Activated CD8-positive, alpha-beta memory T cell treated with anti-CD3 and anti-CD28 coated beads, Interleukin-2, amount 50 U/mL, for 1 hour (primary cell): ENCODE data around the gene TIE1.

Experiments
- DNase-seq: peaks from one replicate; pipeline ENCODE4 v3.0.0-alpha.2; 2020; ENCODE audit errors: extremely low read depth

TIE1 gene

DNA sequence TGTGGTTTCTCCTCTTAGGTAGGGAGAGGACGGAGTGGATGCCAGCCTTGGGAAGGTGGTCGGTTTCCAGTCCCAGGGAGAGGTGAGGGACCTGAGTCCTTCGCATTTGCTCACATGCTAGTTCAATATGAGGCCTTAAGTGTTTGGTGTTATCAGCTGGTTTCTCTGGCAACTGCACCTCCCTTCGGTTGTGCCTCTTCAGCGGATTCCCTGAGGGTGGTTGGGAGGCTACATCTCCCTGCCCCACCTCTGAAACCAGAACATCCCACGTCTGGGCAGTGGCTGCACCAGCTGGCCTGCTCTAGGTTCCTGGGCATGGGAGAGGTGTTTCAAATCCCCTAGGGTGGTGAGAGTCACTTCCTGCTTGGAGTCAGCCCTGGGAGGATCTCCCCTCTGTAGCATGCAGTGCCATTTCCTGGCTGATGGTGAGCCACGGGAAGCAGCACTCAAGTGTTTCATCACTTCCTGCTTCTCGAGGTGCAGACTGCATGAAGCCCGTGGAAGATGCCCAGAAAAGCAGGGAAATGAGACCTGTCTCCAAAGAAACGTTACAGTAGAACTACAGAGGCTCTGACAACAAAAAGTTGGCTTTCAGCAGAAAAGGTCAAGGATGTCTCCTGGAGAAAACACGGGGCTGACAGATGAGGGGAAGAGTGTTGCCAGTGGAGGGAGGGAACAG, 26.5 kb upstream of the TIE1 start:
- DNase-seq = no peak

DNA sequence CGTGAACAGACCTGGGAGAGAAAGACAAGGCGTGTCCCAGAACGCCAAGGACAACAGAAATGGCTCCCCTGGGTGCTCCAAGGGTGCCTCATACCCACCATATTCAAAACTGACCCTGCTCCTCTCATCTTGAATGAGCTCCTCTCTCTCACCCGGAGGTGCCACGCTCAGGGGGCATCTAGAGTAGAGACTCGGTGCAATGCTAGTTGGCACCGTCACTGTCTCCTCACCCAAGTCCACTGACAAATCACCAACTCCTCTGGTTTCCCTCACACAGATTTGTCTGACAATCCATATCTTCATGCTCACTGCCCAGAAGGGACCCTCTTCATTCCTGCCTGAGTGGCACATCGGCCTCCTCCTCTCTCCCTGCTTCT, 26.0 kb upstream of the TIE1 start:
- no peak for DNase-seq

DNA sequence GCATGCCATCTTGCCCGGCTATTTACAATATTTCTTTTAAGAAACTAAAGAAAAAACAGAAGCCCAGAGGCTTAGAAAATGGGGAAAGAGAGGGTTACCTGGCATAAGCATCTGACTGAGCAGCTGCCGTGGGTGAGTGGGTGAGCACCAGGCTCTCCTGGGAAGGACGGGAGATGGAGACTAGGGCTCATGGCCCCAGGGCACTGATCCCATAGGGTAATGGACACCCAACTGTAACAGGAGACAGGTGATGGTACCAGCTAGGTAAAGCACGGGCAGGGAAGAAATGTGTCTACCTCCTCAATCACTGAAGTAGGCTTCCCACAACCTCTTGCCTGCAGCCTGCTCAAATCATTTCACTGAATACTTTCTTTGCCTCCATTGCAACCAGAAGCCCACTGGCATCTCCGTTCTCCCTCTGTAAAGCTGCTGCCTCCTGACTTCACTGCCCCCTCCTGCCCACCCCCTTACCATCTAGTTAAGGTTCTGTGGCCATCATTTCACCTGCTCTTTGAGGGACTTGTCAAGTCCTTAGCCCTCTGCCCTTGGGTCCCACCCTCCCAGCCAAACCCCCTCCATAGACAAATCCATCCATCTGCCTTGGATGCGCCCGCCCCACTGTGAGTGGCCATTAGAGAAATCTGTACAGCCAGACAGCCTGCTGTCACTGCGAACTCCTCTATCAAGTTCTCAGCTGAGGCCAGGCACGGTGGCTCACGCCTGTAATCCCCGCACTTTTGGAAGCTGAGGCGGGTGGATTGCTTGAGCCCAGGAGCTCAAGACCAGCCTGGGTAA, 24.8 kb upstream of the TIE1 start:
- no peak for DNase-seq

DNA sequence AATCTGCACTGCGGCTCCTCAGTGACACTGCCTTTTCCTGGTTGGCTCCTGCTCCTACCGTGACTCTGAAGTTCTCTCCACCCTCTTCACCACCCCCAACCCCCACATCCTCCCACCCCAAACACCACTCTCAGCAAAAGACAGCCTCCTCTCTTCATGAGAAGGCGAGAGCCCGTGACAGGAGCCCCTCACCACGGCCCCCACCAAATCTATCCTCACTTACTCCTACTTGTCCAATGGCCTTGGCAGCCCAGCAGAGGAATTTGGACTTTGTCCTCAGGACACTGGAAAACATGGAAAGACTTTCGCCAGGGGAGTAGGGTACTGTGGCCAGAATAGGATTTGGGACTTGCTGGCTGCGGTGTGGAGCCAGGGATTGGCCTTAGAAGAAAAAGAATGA, 24.1 kb upstream of the TIE1 start:
- DNase-seq = no peak

DNA sequence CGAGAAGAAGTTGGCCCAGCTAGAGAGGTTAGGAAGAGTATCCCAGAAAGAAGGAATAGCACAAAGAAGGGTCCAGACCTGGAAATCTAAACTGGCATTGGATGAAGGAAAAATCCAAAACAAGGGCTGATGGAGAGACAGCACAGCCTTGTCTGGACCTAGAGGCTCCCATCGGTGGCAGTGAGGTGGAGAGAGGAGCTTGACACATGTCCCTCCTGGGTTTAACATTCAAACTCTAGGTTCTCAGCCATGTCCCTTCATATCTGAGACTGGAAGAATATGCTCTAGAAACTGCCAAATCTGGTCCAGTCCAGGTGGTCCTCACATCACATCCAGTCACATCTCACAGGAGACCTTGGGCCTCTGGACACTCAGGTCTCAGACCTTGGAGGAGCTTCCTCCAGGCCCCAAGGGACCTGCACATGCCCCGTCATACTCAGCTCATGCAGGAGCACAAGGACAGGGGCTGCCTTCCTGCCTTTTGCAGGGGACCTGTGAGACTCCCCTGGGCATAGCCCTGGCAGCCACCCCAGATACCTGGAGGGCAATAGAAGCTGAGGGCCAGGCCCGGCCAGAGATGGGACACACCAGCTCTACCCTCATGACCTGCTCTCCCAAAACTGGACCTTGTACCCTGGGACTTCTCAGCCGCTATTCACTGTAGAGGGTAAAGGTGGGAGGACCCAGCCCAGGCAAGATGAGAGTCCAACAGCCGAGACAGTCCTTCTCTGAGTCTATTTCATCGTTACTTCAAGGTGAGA, 23.5 kb upstream of the TIE1 start:
- DNase-seq = no peak

DNA sequence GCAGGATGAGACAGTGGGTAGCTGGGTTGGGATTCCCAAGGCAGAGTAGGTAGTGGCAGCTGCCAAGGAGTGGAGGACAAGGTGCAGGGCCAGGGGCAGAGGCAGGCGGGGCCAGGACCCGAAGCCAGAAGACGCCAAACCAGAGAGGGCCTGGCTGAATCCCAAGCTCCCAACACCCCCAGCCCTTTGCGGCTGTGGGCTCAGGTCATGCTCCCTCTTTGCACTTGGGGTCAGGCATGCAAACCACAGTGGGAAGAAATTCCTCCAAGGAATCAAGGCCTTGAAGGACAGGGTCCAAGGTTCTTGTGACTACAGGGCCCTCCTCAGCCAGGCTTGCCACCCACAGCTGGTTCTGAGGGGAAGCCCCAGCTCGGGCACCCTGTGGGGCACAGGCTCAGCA, 21.6 kb upstream of the TIE1 start:
- DNase-seq = no peak

DNA sequence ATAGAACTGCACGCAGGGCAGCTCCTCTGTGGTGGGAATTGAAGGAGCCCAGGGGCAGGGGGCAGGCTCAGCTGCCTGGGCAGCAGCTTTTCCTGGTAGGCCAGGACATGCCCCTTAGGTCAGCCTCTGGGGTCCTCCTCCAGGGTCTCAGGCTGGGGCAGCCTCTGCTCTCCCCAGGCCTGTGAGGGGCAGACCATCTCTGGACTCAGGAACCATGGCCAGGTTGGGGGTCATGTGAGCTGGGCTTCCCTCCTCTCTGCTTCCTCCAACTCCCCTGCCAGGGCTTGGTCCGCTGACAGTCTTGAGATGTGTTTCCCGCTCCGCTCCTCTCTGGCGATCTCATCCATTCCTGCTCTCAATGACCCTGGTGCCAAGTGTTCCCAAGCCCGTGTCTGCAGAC, 21.1 kb upstream of the TIE1 start:
- no peak for DNase-seq

DNA sequence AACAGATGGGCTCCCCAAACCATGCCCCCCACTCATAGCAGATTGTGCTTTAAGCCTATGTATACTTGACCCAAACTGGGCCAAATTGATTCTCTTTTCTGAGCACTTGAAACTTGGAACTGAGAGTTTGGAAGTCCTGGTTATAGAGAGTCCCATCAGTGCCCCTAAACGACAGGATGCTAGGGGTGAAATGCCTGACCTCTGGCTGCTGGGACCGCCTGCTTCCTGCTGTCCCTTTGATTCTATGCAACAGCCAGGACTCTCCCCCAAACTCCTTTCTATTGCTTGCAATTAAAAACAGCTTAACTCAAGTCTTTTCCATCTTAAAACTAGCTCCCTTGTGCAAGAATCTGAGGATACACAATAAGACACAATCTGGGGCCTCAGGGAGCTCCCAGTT, 20.1 kb upstream of the TIE1 start:
- no peak for DNase-seq

DNA sequence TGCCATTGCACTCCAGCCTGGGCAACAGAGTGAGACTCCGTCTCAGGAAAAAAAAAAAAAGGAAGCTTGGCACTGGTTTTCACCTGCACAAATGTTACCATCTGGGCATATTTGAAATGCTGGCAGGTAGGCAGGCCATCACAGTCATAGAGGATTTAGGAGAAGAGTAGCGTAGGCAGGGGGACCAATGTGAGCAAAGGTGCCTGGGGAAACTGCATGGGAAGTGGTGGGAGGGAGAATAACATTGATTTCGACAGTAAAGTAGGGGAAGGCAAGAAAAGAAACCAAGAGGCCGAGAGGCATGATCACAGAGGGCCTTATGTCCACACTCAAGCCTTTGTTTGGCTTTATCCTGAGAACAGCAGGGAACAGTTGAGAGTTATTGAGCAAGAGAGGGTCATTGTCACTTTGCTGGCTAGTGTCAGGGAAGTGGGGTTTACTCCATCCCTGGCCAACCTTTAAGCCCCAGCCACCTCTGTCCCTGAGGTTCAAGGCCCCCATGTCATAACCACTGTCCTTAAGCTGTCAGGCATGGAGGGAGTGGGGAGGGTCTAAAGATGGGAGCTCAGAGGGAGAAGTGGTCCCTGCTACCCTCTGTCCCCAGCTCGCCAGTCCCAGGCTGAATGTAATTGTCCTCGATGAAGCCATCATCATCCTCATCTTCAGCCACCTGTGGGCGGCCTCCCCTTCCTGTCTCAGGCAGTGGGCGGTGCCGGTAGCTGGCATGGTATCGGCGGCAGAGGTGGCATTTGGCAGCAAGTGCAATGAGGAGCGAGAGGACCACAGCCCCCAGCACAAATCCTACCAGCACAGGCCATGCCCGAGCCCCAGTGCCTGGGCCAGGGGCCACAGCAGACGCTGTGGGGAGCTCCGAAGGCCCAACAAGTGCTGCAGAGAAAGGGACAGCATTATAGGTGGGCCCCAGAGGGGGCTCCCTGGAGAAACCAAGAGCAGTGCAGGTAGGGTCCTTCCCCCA, 18.3 kb upstream of the TIE1 start:
- DNase-seq = no peak

DNA sequence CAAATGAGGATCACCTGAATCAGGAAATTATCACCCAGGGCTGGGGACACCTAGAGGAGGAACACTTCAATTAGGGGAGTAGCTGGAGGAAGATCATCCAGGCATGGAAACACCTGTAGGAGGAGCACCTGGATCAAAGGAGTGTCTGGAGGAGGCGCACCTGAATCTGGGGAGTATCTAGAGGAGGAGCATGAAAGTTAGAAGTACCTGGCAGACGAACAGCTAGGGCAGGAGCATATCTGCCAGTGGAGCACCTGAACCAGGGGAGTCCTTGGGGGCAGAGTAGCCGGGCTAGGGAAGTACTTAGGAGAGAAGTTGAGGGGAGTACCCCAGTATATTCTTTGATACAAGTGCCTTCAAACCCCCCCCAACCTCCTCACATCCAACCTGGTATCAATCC, 16.7 kb upstream of the TIE1 start:
- no peak for DNase-seq

DNA sequence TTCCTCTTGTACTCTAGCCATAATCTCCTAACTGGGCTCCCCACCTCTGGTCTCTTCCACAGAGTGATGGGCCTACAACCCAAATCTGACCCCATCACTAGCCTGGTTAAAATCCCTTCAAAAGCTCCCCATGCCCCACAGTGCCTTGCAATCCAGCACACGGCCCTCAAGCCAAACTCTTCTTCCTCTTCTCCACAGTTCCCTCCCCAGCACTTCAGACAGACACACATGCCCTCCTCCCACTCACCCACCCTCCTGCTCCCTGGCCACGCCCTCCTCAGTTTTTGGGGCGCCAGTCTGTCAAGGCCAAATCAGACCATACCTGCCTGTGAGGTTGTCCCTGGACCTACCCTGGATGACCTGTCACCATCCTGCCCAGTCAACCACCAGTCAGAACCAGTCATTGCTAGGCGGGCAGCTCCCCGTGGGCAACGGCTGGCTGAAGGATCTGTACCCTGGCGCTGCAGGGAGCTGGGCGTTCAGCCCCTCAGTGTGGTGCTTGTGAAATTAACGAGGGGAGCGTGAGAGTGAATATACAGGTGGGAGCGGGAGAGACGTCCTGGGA, 16.2 kb upstream of the TIE1 start:
- DNase-seq = no peak

DNA sequence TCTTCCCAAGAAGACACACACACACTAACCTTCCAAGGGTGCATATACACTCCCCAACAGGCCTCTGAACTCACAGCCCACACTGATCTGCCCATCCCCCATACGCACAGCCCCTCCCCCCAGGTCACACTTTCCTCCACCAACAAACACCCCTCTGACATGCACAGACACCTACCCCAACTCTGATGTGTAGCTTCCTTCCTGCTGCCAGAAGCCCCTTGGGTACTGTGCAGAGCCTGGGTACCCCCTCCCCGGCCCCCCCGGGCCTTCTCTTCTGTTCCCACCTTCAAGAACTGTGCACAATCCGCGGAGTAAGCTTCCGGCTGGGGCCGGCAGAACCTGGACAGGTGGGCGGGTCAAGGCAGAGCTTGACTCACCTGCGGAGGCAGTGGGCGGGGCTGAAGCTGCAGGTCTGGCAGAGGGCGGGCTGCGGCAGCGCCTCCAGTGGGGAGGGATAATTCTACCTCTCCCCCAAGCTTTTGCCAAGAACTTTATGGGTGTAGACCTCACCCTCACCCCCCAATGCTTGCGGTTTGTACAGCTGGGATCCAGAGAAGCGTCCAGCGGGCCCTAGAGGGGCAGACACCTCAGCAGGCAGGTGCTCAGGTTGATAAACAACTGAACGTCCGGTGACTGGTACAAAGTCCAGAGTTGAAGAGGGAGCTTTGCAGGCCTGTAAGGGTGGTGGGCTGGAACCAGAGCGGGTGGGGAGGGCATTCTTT, 15.4 kb upstream of the TIE1 start, which contains the start of gene C1orf210:
TSS of gene C1orf210 (minus strand) at position 313 of the 722 bp plus-strand sequence. CDS start 2,311 bp downstream, outside the sequence.
- DNase-seq = no peak

DNA sequence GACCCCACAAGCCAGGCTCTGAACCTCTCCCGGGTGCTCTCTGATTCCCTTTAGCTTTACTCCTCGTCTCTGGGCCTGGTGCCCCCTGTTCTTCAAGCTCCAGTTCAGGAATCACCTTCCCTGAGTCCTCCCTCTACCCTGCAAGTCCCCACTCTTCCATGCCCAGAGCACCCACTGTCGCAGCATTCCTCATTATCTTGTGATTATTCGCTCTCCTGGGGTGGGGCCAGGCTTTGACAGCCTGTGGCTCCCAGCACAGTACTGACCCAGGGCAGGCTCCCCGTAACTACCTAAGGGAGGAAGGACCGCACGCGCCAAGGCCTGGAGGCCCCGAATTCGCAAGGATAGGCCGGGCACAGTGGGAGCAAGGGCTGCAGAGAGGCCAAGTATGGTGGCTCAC, 14.7 kb upstream of the TIE1 start:
- DNase-seq = no peak

DNA sequence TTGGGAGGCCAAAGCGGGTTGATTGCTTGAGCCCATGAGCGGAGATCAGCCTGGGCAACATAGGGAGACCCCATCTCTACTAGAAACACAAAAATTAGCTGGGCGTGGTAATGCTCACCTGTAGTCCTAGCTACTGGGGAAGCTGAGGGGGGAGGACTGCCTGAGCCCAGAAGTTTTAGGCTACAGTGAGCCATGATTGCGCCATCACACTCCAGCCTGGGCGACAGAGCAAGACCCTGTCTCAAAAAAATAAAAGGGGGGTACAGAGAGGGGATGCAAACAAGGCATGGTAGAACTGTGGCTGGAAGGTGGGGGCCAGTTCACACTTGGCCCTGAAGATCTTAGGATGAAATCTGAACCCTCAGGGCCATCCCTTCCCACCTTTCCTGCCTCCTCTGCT, 14.2 kb upstream of the TIE1 start:
- DNase-seq = no peak

DNA sequence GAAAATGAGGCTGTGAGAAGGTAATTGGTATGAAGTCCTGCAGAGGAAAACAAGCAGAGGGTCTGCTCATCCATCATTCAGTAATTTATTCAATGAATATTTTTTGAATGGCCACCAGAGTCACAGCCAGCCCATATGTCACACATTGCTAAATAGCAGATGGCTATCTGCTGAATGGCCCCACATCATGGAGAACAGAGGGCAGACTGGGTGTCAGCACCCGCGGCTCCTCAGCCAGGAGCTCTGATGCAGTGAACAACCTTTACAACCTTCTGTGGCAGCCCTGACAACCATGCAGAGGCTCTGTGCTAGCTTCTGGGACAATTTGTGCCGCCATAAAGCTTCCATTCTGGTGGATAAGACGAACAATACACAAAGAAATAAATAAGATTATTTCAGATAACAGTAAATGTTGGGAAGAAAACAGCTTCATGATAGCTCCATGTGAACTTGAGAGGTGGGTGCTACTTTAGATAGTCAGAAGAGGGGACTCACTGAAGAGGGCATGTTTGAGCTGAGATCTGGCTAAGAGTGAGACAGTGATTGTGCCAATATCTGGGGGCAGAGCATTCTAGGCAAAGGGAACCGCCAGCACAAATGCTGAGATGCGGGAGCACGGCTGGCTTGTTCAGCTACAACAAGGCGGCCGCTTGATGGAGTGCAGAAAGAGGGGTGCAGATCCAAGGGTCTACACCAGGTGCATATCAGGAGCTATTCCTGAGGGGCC, 12.6 kb upstream of the TIE1 start:
- DNase-seq = no peak

DNA sequence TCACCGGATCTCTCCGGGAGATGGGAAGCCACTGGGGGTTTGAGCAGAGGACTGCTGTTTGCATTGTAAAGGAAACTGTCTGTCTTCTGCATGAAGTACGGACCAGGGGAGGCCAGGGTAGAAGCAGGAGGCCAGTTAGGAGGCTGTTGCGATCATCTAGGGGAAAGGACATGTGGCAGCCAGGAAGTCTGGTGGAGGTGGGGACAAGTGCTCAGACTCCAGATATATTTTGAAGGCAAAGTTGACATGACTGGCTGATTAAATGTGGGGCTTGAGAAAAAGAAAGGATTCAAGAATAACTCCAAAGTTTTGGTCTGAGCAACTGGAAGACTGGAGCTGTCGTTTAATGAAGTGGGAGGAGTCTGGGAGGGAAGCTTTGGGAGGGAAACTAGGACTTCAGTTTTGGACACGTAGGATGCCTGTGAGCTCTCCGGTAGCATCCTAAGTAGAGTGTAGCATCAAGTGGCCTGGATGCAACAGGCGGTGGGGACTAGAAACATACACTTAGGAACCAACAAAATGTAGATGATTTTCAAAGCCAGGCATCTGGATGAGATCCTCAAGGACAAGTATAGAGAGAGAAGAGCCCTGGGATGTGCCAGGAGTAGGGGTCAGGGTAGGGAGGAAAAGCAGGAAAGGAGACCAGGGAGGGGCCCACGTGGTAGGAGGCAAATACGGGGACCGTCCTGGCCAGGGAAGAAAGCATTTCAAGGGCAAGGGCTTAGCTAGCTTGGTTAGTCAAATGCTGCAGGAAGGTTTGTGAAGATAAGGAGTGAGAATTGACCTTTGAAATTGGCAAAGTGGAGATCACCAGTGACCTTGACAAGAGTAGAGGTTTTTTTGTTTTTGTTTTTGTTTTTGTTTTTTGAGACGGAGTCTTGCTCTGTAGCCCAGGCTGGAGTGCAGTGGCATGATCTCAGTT, 11.7 kb upstream of the TIE1 start:
- no peak for DNase-seq

DNA sequence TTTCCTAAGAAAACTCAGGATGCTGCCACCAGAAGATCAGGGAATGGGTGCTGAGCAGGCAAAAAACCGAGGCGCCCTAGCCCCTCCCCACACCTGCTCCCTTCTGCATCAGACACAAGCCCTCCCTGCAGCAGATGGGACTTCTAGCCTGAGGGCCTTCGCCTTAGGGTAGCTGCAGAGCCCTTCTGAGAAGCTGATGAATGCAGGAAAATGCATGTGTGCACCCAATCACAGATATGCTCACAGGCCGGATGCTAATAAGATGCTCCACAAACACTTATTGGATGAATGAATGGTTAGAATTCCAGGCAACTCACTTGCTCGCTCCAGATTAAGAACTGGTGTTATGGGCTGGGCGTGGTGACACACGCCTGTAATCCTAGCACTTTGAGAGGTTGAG, 8.6 kb upstream of the TIE1 start:
- DNase-seq = no peak

DNA sequence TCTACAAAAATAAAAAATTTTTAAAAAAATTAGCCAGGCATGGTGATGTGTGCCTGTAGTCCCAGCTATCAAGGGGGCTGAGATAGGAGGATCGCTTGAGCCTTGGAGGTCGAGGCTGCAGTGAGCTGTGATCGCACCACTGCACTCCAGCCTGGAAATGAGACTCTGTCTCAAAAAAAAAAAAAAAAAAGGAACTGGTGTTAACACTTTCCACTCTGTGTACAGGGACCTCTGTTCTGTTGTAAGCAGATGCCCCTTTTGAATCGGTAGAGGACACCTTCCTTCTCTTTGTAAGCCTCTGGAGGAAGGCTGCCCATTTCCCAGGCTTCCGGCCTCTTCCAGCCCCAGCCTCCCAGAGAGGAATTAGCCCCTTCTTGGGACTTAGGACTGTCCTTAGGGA, 8.1 kb upstream of the TIE1 start:
- no peak for DNase-seq

DNA sequence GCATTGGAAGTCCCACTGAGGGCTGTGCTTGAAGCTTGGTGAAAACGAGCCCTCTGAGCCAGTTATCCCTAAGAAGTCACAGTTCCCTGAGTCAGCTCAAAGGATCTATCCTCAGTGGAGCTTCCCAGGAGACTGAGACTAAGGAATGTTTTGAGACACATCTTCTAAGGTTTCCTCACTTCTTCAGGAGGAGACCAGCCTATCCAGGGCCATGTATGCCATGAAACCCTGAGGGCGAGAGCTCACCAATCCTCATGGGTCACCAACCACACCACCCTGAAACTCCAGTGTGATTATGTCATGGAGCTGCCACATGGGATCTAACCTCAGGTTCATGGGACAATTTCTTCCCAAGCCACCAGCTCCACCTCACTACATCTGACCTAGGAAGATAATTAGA, 7.6 kb upstream of the TIE1 start:
- no peak for DNase-seq
